Measurements from ENCODE around the gene DMRTA2. TPM values are rescaled to one million over a fixed set of nuclear protein-coding genes. Genes with fewer than 3 reads are reported as not detected.

DMRTA2 gene
- total and polyA plus RNA-seq, 9 of the 15 experiments (the other 6 are each of a cell fraction or from before 2014, with no cell fraction given) = not detected

GRCh38 chr1:50371749-50372148 is 51.5 kb downstream of the DMRTA2 start:
- Histone ChIP-seq H3K9me3 (replicated peaks; ENCODE audit: control insufficient read depth, insufficient read depth, low read depth, low read length) (no peaks in the 10 kb centered on the region), H3K9ac (ENCODE audit: insufficient read depth in 1 of 2, low read depth in 2 of 2, low read length in 2 of 2) (no peak overlapping the region), H3K27ac (ENCODE audit: extremely low read depth, low read depth, low read length) (no peak overlapping the region), H4K20me1 (replicated peaks; ENCODE audit: control insufficient read depth, insufficient read depth, low read length) (no peaks in the 10 kb centered on the region), H3K4me2 (ENCODE audit: insufficient read depth, low read length) (no peak overlapping the region), H3K4me3 (no peak overlapping the region), H3K27me3 (ENCODE audit: control insufficient read depth in 2 of 2, insufficient read depth in 2 of 2, low read length in 2 of 2) (peaks cover 2 to 4% of the 10 kb centered on the region in 2 experiments; a peak in 3 of 5 replicates), H3K9me1 (ENCODE audit: control insufficient read depth, insufficient read depth, low read length) (no peaks in the 10 kb centered on the region), H3K4me1 (replicated peaks in 1 of 2; ENCODE audit: control insufficient read depth in 2 of 2, insufficient read depth in 2 of 2, low read length in 2 of 2) (peaks cover 0 to 3% of the 10 kb centered on the region in 2 experiments; a peak in 1 of 5 replicates), H3K36me3 (ENCODE audit: control insufficient read depth, insufficient read depth, low read length) (no peaks in the 10 kb centered on the region), H2AFZ (ENCODE audit: low read depth, low read length) (no peak overlapping the region), H3K79me2 (ENCODE audit: control insufficient read depth, insufficient read depth, low read length) (no peaks in the 10 kb centered on the region)
- in situ Hi-C loops (cut with MboI) (loop anchor here (10.0 to 25.0 kb wide), 2 partner anchors 691 to 823 kb away; no protein-coding TSS in a partner anchor), intact Hi-C loops (cut with micrococcal nuclease) (no loop called here)
- CTCF ChIA-PET (ENCODE audit: low intra/inter-chr PET ratio) = no interaction called here
- no TSS peak for BruUV-seq (replicated peaks)
- WGBS (ENCODE audit: insufficient coverage, low coverage, missing lambda C conversion rate) = 2% methylated on average over 3 of the region's 3 CpGs
- DNase-seq (ENCODE audit: extremely low read depth in 1 of 4, low spot score in 3 of 4) (no peak), ATAC-seq (no peak), FAIRE-seq (no peak)
- POLR2A ChIA-PET = no interaction called here
- TF ChIP-seq CHAMP1 (IDR thresholded peaks at IDR 0.05) (no peak), MBD1 (CRISPR knock-in tag; IDR thresholded peaks at IDR 0.05) (no peak)
